Kidney (tissue), 14 donors: ENCODE results near the gene PFAS. TPM values are rescaled to one million over a fixed set of nuclear protein-coding genes. Genes with fewer than 3 reads are reported as not detected.

Source experiments
- DNase-seq, 5 donors: peaks; one replicate each; pipeline ENCODE4 v3.0.0-alpha.2; 2013 to 2020
- FAIRE-seq: peaks from 2 replicates; lab custom pipeline; 2012; peaks lifted over from hg19 to GRCh38; lab: Jason Lieb, UNC
- H3K27ac ChIP-seq, 2 donors: one replicate each; pipeline ENCODE4 v1.7.0; 2013; ENCODE audit warnings: low read depth in 2 of 2, low read length in 2 of 2, inconsistent platforms in 1 of 2
- H3K27me3 ChIP-seq: one replicate; pipeline ENCODE4 v1.7.1; 2013; ENCODE audit warnings: low read length, inconsistent platforms; ENCODE audit not compliant: control insufficient read depth, insufficient read depth
- H3K36me3 ChIP-seq, 3 donors: one replicate each; pipeline versions ENCODE4 v1.7.0 to v1.7.1; 2013; ENCODE audit warnings: low read length in 3 of 3, control low read depth in 1 of 3, inconsistent platforms in 1 of 3; ENCODE audit not compliant: insufficient read depth in 3 of 3, control insufficient read depth in 2 of 3
- H3K4me1 ChIP-seq, 3 donors: one replicate each; pipeline versions ENCODE4 v1.7.0 to v1.7.1; 2013; ENCODE audit warnings: low read length in 3 of 3, inconsistent platforms in 1 of 3, low read depth in 1 of 3; ENCODE audit not compliant: control insufficient read depth in 2 of 3, insufficient read depth in 2 of 3
- H3K4me3 ChIP-seq, 3 donors: one replicate each; pipeline versions ENCODE4 v1.7.0 to v1.8.1; 2013; ENCODE audit warnings: low read length in 3 of 3, control low read depth in 1 of 3, inconsistent platforms in 1 of 3
- H3K9ac ChIP-seq, 3 donors: one replicate each; pipeline versions ENCODE4 v1.7.0 to v1.7.1; 2013; ENCODE audit warnings: low read length in 3 of 3, control low read depth in 1 of 3, inconsistent platforms in 1 of 3
- H3K9me3 ChIP-seq, 3 donors: one replicate each; pipeline versions ENCODE4 v1.7.0 to v1.7.1; 2013; ENCODE audit warnings: low read length in 3 of 3, control low read depth in 1 of 3, inconsistent platforms in 1 of 3; ENCODE audit not compliant: control insufficient read depth in 2 of 3, insufficient read depth in 1 of 3
- CTCF ChIP-seq: IDR thresholded peaks from 3 replicates; pipeline ENCODE4 v1.5.1; 2012; ENCODE audit warnings: mild to moderate bottlenecking, moderate library complexity, borderline replicate concordance; ENCODE audit not compliant: insufficient read depth; ENCODE audit errors: extremely low read depth
- intact Hi-C: fragments of 100-400 bp; cut with DNase I; formaldehyde crosslinking; loops from one replicate; pipeline ENCODE4 v1.11.1; 2022
- polyA plus RNA-seq: library from polyadenylated mRNA; stranded (reverse); fragments of 350-450 nt; fragmentation: Illumina TruSeq; extraction: RNeasy Lipid Tissue Mini Kit (QIAGEN cat#74804); gene quantifications from one replicate; pipeline ENCODE4 v1.2.3, GENCODE V29; 2014; ENCODE audit warnings: low read depth, low replicate concordance; ENCODE audit not compliant: insufficient read depth
- total RNA-seq: library from RNA; stranded (reverse); fragmentation: NEBNext Ultra II Directional; extraction: Animal tissue kit (Norgen Biotek cat#: 25700); gene quantifications from one replicate; pipeline ENCODE4 v1.2.1, GENCODE V29; 2021
- donor health status: control.
- donor health status: control.
- donor health status: control.
- donor health status: control.
- donor health status: control.
- donor health status: DM: yes; HTN: yes; CAD: no.
- donor health status: Normal renal cell carcinoma (clear cell type).

The PFAS gene
- total and polyA plus RNA-seq, 2 donors from 2014 or later, result 7.6 to 49.5 TPM

GRCh38 chr17:8310601-8311123, 61.6 kb downstream of the PFAS start:
- no peak for FAIRE-seq
- Histone ChIP-seq H3K27ac (peak overlapping the region; percentile 32 to 47), H3K27me3 (peaks cover 13% of the 10 kb centered on the region), H3K9me3 (no peaks in the 10 kb centered on the region), H3K9ac (peak overlapping the region in 1 of 3 donors; percentile 34), H3K4me1 (peaks cover 0 to 4% (median 0%) of the 10 kb centered on the region in 3 donors), H3K4me3 (peak overlapping the region; percentile 44 to 55 (median 47)), H3K36me3 (no peaks in the 10 kb centered on the region)
- no peak for TF ChIP-seq CTCF
- no peak for DNase-seq
- intact Hi-C loops, result no loop called here

GRCh38 chr17:8311131-8311790, 62.2 kb downstream of the PFAS start:
- Histone ChIP-seq H3K36me3 (no peaks in the 10 kb centered on the region), H3K9ac (peak overlapping the region in 1 of 3 donors; percentile 34), H3K27ac (peak overlapping the region in 1 of 2 donors; percentile 32), H3K4me3 (peak overlapping the region in 1 of 3 donors; percentile 55), H3K9me3 (no peaks in the 10 kb centered on the region), H3K27me3 (peaks cover 17% of the 10 kb centered on the region), H3K4me1 (peaks cover 0 to 4% (median 0%) of the 10 kb centered on the region in 3 donors)
- peak in 1 of 5 donors; percentile 67 for DNase-seq
- no peak for FAIRE-seq
- intact Hi-C loops, result no loop called here
- TF ChIP-seq CTCF, result no peak

GRCh38 chr17:8312251-8312650, 63.2 kb downstream of the PFAS start:
- no peak overlapping the region for H3K9ac ChIP-seq
- H3K9me3 ChIP-seq, result no peaks in the 10 kb centered on the region
- no peak for TF ChIP-seq CTCF
- FAIRE-seq (no peak), DNase-seq (peak in 1 of 5 donors; percentile 55)
- peak overlapping the region in 1 of 3 donors; percentile 21 for H3K4me3 ChIP-seq
- intact Hi-C loops, result no loop called here
- H3K36me3 ChIP-seq, result no peaks in the 10 kb centered on the region
- peaks cover 17% of the 10 kb centered on the region for H3K27me3 ChIP-seq
- H3K4me1 ChIP-seq, result peaks cover 0 to 4% (median 0%) of the 10 kb centered on the region in 3 donors
- no peak overlapping the region for H3K27ac ChIP-seq
